Right renal cortex interstitium (tissue), 3 donors: ENCODE measurements around the gene PHYHD1. TPM values are rescaled to one million over a fixed set of nuclear protein-coding genes. Genes with fewer than 3 reads are reported as not detected.

Experiments used
- DNase-seq, 3 donors: peaks; one replicate each; pipeline ENCODE4 v3.0.0-alpha.2; 2013; ENCODE audit warnings: low read depth in 3 of 3, low spot score in 2 of 3
- polyA plus RNA-seq, 3 donors: library from polyadenylated mRNA; unstranded; fragments of 120-200 nt; gene quantifications; one replicate each; pipeline ENCODE4 v1.2.1, GENCODE V29; 2013; ENCODE audit not compliant: insufficient read length in 3 of 3

The PHYHD1 gene
- polyA plus RNA-seq, 3 donors, result 52.5 to 57.0 (median 54.4) TPM

DNA sequence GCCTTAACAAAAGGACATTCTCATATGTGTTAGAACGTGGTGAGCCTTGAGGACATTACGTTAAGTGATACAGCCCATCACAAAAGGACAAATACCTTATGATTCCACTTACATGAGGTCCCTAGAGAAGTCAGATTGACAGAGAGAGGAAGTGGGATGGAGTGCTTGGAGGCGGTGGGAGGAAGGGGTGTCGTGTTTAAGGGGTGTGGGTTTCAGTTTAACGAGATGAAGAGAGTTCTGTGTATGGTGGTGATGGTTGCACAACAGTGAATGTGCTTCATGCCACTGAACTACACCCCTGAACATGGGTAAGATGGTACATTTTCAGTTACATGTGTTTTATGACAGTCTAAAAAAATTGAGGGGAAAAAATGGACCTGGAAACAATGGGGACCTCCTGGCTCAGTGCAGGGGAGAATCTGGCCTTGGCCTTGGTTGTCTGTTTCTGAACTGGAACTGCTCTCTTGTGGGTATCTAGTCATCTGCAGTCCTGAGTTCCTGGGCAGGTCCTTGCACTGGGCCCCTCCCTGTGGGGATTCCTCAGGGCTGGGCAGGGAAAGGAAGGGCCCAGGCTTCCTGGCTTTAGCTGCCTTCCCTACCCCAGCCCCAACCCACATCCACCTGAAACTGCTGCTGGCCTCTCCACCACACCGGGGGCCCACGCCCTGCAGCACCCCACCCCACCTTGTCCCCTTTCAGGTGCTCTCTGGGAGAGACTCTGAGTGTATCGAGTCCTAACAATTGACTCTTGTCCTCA is 21.0 kb upstream of the PHYHD1 start:
- no peak for DNase-seq

DNA sequence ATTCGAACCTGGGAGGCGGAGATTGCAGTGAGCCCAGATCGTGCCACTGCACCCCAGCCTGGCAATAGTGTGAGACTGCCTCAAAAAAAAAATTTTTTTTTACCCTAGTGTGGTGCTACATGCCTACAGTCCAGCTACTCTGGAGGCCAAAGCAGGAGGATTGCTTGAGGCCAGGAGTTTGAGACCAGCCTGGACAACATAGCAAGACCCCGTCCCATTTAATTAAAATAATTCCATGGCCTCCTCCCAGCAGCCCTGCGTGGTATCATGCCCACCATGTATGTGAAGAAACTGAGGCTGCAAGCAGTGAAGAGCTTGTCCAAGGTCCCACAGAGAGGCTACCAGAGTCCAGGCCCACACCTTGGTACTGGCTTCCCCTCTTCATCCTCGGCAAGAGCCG is 19.4 kb upstream of the PHYHD1 start:
- DNase-seq, result no peak

DNA sequence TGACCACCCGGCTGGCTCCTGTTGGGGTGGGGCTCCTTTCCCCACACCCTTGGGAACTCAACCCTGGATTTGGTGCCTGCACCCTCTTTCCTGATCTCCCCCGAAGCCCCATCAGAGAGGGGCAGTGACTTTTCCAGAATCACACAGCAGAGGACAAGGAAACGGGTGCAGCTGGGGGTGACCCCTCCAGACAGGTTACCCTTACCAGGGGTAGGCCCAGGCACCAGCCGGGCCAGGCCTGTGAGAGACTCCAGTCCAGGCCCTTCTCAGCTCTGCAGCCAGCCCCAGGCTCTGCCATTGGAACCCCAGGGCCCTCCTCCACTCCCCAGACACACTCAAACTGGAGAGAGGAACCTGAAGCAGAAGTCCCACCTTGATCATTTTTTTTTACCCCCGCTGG is 19.0 kb upstream of the PHYHD1 start:
- DNase-seq, result no peak

DNA sequence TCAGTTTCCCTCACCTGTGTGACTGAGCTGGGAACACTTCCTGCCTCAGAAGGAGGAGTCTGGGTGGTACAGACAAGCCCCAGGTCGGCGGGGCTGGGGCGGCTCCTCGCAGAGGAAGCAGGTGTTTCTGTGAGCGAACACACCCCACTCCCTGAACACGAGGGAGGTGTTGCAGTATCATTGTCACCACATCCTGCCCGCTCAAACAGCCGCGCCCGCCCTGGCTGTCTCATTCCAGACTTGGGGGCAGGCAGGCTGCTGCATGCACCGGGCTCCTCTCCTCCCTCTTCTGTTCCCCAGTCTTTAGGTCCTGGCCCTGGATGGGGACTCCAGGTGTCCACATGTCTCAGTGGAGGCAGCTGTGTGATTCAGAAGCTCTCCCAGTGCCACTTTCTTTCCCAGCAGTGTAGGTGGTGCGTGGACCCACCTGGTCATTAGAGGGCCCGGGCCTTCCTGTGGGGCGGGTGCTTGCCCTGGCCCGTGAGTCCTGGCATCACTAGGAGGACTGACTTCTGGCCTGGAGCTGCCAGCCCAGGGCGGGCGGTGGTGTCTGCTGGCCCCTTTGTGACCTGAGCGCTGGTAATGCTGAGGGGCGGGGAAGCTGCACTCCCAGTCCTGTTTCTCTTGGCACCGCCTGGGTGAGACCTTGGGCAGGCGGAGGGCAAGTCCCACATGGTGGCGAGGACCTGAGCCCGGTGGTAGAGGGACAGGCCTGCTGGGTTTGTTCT is 18.3 kb upstream of the PHYHD1 start:
- no peak for DNase-seq

DNA sequence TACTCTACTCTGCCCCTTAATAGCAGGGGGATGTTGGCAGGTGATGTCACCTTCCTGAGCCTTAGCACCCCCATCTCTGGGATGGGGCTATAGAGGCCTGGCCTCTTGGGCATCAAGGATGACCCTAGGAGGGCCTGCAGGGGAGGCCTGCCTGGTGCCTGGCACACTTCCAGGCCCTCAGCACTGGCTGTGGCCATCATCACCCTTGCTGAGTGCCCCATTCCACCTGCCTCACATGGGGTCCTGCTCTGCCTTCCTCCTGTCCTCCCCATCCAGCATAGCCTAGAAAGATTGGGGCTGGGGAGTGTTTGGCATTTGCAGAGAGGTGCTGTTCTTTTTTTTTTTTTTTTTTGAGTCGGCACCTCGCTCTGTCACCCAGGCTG is 17.7 kb upstream of the PHYHD1 start:
- no peak for DNase-seq

DNA sequence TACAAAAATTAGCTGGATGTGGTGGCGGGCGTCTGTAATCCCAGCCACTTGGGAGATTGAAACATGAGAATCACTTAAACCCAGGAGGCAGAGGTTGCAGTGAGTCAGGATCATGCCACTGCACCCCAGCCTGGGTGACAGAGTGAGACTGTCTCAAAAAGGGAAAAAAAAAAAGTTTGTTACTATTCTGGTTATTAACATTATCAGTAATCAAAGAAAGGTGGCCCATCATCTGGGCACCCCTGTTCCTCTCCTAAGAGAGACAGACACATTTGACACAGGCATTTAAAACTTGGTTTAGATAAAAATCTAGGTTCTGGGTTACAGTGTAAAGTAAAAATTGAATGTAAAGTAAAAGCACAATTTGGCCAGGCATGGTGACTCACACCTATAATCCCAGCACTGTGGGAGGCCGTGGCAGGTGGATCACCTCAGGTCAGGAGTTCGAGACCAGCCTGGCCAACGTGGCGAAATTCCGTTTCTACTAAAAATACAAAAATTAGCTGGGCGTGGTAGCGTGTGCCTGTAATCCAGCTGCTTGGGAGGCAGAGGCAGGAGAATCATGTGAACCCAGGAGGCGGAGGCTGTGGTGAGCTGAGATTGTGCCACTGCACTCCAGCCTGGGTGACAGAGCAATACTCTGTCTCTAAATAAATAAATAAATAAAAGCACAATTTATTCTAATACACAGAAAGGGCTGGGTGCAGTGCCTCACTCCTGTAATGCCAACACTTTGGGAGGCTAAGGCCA is 16.7 kb upstream of the PHYHD1 start:
- no peak for DNase-seq

DNA sequence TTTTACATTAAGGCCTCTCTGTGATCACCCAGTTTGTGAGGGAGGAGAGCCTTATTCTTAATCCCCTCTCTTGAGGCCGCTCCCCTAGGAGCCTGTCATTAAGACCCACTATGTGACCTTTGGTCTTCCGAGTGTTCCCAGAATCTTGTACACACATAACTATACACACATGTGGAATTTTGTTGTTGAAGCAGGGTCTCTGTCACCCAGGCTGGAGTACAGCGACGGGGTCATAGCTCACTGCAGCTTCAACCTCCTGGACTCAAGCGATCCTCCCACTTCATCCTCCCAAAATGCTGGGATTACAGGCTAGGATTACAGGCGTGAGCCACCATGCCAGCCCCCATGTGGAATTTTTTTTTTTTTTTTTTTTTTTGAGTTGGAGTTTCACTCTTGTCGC is 14.8 kb upstream of the PHYHD1 start:
- DNase-seq, result no peak

DNA sequence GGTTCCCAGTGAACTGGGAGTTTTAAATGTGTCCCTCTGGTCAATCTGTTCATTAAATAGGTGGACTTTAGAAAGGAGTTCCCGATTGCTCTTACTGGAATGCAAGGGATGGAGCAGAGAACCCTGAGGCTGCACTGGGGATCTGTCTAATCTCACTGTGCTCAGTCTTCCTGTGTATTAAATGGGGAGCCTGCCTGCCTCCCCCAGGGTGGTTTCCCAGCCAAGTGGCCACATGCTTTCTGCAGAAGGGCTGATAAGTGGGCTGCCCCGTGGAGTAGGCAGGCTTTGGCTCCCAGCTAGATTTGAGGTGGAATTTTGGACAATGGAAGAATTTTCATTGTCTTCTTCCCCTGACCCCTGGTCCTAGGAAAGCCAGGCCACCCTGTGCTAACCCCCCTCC is 14.0 kb upstream of the PHYHD1 start:
- no peak for DNase-seq

DNA sequence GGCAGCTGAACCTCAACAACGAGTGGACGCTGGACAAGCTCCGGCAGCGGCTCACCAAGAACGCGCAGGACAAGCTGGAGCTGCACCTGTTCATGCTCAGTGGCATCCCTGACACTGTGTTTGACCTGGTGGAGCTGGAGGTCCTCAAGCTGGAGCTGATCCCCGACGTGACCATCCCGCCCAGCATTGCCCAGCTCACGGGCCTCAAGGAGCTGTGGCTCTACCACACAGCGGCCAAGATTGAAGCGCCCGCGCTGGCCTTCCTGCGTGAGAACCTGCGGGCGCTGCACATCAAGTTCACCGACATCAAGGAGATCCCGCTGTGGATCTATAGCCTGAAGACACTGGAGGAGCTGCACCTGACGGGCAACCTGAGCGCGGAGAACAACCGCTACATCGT is 12.4 kb upstream of the PHYHD1 start:
- no peak for DNase-seq

DNA sequence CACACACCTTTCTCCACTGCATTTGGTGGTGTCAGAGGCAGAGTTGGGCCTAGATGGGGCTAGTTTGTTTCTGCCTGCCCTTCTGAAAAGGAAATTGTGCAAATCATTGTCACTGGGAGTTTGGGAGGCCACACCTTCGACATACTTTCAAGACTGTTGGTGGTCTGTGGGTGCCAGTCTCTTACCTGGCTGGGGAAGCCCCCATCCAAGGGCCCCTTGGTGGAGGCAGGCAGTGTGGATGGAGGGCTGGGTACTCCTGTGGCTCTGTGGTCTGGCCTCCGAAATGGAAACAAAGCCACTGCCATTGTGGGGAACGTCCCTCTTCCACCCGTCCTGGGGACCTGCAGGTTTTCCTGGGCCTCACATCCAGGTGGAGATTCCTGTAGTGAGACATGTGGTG is 10.9 kb upstream of the PHYHD1 start:
- no peak for DNase-seq

DNA sequence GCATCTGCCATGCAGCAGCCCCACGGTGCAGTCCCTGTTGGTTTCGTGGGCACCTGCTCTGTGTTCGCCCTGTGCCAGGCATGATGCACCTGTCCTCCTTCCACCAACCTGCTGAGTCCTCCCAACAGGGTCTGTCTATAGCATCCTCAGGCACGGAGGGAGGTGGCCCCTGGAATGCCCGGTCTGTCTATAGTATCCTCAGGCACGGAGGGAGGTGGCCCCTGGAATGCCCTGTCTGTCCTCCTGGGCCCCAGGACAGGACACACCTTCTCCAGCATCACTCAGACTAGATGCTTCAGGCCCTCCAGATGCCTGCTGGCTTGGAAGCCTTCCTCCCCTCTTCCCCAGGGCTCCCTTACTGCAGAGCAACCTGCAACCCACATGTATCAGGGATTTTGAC is 9.9 kb upstream of the PHYHD1 start:
- DNase-seq, result no peak

DNA sequence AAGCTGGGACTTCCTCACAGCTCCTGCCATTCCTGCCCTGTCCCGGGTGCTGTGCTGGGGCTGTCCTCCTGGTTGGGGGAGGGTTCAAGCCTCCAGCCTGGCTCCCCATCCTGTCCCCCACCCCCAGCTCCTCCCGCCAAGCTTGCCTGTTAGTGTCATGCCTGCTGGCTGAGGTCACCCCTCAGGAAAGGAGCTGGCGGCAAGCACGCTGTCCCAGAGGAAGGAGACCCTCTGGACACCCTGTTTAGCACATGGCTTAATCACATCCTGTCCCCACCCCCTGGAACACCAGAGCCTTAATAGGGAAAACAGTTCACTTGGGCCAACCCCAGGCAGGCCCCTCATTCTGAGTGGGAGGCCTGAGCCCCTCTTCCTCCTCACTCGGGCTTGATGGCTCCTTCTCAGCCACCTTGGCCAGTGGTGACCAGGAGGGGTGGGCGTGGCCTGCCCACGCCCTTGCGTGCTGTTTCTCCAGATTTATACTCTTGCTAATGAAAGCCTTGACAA is 9.2 kb upstream of the PHYHD1 start:
- no peak for DNase-seq

DNA sequence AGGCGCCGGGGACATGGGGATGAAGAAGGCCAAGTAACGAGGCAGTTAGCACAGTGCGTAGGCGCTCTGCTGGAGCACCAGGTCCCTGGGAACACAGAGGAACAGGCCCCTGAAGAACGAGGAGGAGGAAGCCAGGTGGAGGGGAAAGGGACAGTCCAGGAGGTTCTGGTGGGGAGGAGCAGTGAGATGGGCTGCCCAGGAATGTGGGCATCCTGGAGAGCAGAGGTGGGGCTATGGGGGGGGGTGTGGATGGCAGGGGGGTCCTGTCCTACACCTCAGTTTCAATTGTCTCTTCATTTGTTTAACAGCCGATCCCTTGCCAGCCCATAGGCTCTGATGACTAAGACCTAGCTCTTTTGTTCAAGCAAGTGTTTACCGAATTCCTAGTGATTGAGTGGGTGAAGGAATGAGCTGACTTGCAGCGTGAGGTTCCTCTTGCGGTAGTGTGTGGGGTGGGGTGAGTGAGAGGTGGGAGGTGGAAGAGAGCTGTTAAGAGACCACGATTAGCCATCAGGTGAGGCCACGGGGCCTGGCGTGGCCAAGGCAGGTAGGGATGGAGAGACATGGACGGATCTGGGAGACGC is 8.4 kb upstream of the PHYHD1 start:
- no peak for DNase-seq

DNA sequence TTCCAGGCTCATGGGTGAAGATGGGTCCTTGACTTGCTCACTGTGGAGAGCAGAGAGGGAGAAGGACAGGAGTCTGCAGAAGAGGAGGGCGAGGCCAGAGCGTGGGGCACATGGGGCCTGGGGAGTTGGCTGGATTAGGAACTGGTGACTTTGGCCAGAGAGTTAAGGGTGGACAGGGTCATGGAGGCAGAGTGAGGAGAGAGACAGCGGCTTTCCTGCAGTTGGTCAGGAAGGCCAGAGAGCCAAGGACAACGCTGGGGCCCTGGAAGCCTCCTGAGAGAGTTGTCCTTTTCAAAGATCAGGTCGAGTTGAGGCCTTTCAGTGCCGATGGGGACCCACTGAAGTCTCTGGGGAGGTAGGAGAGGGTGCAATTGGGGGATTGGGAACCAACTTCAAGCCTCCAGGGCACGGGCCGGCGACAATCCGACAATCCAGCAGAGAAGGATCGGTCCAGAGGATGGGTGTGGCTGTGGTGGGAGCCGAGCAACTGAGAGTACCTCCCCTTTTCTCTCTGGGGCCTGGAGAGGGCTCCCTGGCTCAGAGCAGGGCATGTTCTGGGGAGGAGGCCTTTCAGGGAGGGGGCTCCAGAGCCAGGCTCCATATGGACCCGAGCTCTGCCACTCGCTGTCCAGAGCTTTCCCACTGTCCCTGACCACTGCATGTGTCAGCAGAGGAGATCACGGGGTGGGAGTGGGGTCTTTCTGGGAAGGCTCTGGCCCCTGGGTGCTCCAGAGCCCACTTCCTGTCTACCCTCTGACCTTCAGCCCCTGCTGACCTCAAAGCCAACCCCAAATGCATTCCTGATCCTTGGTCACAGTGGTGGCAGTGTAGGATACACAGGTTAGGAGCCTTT is 7.5 kb upstream of the PHYHD1 start:
- DNase-seq, result no peak

DNA sequence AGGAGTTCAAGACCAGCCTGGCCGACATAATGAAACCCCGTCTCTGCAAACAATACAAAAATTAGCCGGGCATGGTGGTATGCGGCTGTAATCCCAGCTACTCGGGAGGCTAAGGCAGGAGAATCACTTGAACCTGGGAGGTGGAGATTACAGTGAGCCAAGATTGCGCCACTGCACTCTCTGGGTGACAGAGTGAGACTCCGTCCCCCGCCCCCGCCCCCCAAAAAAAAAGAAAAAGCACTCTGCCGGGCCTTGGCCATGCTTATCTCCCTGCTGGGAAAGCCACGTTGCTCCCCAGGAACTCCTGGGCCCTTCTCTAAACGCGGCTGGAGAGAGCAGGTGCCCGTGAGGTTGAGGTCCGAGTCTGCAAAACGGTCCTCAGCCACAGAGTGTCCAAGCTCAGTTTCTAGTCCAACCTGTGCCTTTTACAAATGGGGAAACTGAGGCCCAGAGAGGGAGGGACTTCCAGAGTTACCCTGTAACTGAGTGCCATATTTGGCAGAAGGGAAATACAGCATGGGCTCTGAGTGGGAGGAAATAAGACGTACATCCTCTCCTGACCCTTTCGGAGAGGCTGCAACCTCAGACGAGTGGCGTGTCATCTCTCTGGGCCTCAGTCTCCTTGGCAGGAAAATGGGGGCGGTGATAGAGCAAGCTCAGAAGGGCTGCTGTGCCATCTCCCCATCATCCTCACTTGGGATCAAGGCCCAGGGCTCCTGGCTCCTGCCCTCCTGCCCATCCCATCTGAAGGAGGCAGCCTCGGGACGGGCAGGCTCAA is 6.6 kb upstream of the PHYHD1 start:
- DNase-seq, result no peak

DNA sequence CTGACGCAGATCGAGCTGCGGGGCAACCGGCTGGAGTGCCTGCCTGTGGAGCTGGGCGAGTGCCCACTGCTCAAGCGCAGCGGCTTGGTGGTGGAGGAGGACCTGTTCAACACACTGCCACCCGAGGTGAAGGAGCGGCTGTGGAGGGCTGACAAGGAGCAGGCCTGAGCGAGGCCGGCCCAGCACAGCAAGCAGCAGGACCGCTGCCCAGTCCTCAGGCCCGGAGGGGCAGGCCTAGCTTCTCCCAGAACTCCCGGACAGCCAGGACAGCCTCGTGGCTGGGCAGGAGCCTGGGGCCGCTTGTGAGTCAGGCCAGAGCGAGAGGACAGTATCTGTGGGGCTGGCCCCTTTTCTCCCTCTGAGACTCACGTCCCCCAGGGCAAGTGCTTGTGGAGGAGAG is 4.6 kb upstream of the PHYHD1 start:
- DNase-seq, result no peak

DNA sequence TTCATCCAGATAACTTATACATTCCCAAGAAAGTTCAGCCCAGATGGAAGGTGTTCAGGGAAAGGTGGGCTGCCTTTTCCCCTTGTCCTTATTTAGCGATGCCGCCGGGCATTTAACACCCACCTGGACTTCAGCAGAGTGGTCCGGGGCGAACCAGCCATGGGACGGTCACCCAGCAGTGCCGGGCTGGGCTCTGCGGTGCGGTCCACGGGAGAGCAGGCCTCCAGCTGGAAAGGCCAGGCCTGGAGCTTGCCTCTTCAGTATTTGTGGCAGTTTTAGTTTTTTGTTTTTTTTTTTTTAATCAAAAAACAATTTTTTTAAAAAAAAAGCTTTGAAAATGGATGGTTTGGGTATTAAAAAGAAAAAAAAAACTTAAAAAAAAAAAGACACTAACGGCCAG is 4.0 kb upstream of the PHYHD1 start:
- DNase-seq, result no peak

DNA sequence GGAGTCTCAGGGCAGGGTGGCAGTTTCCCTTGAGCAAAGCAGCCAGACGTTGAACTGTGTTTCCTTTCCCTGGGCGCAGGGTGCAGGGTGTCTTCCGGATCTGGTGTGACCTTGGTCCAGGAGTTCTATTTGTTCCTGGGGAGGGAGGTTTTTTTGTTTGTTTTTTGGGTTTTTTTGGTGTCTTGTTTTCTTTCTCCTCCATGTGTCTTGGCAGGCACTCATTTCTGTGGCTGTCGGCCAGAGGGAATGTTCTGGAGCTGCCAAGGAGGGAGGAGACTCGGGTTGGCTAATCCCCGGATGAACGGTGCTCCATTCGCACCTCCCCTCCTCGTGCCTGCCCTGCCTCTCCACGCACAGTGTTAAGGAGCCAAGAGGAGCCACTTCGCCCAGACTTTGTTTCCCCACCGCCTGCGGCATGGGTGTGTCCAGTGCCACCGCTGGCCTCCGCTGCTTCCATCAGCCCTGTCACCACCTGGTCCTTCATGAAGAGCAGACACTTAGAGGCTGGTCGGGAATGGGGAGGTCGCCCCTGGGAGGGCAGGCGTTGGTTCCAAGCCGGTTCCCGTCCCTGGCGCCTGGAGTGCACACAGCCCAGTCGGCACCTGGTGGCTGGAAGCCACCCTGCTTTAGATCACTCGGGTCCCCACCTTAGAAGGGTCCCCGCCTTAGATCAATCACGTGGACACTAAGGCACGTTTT is 3.5 kb upstream of the PHYHD1 start:
- DNase-seq, result no peak

DNA sequence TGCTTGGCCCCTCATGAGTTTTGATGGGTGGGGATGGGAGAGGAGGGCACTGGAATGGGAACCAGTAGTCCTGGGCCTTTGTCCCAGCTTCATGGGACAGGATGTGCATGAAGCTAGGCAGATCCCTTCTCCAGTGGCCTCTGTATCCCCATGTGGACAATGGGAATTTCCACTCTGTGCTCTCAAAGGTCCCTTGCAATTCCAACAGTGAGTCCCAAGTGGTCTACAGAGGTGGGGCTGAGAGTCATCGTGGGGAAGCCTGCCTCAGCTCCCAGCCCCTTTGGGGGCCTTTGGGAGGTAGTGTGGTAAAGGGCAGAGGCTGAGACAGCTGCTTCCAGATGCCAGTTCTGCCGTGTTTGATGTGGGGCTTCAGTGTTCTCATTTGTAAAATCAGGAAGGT is 1.9 kb upstream of the PHYHD1 start:
- no peak for DNase-seq
